HUES64 (cell line): ENCODE measurements around the gene CYP4A22.
"Not testable (repeated sequence)": the region's sequence is repeated elsewhere in the genome, so short reads cannot be mapped to it uniquely, and the experiment has no call there.

Source experiments
- H3K27ac ChIP-seq: 2 replicates; pipeline ENCODE4 v1.7.0; 2013; ENCODE audit warnings: low read depth, low read length, inconsistent platforms
- H3K27me3 ChIP-seq: 2 replicates; pipeline ENCODE4 v1.6.1; 2013; ENCODE audit warnings: mild to moderate bottlenecking, low read length; ENCODE audit not compliant: insufficient read depth
- H3K36me3 ChIP-seq: 2 replicates; pipeline ENCODE4 v1.6.1; 2013; ENCODE audit warnings: mild to moderate bottlenecking, low read length; ENCODE audit not compliant: insufficient read depth
- H3K4me1 ChIP-seq: 2 replicates; pipeline ENCODE4 v1.6.1; 2013; ENCODE audit warnings: mild to moderate bottlenecking, low read length, moderate library complexity; ENCODE audit not compliant: insufficient read depth
- H3K4me3 ChIP-seq: 2 replicates; pipeline ENCODE4 v1.5.1; 2013; ENCODE audit warnings: mild to moderate bottlenecking, low read length, moderate library complexity
- H3K9ac ChIP-seq: 2 replicates; pipeline ENCODE4 v1.6.1; 2013; ENCODE audit warnings: mild to moderate bottlenecking, low read depth, low read length
- H3K9me3 ChIP-seq: 2 replicates; pipeline ENCODE4 v1.6.1; 2013; ENCODE audit warnings: low read depth, low read length; ENCODE audit not compliant: insufficient read depth
- WGBS: fragments of 150-250, 120-280 bp; methylation state at CpG from one replicate; pipeline ENCODE4 v1.1.7; 2013; ENCODE audit warnings: missing lambda C conversion rate; 5-methylcytosine and 5-hydroxymethylcytosine counted together

Gene CYP4A22

DNA sequence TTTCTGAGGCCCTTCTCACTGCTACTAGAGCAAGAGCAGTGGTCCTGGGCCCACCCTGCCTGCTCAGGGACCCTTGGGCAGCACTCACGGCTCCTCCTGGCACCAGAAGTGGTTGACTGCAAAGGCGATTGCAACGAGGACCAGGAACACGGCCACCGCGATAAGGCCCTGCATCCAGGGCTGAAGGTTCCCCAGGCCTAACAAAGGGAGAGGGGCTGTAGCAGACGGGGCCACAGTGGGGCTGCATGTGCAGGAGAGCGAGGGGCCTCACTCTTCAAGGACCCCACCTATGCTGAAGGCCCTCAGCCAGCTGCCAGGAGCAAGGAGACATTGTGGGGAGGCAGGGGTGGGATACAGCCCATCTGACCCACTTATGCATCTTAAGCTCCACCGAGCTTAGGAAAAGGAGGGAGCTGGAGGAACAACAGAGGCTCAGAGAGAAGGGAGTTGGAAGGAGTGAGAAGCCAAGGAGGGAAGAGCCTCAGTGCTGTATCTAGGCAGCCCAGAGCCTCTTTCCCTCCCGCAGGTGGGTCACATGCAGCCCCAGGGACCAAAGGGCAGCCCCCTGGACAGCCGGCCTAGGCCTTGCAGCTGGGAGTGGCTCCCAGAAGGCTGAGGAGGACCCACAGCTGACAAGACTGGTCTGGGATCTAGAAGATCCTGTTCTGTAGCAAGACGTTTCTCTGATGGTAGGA, 50.1 kb downstream of the CYP4A22 start:
- 88% methylated on average over 12 of the region's 12 CpGs for WGBS
- H3K9me3 ChIP-seq, result no peaks in the 10 kb centered on the region
- H3K27ac ChIP-seq, result no peak overlapping the region
- no peaks in the 10 kb centered on the region for H3K36me3 ChIP-seq
- peaks cover 2% of the 10 kb centered on the region; the same call in 1 of the 2 replicates for H3K4me1 ChIP-seq
- H3K9ac ChIP-seq, result no peak overlapping the region
- no peak overlapping the region for H3K4me3 ChIP-seq
- H3K27me3 ChIP-seq, result no peaks in the 10 kb centered on the region; the same call in 1 of the 2 replicates

DNA sequence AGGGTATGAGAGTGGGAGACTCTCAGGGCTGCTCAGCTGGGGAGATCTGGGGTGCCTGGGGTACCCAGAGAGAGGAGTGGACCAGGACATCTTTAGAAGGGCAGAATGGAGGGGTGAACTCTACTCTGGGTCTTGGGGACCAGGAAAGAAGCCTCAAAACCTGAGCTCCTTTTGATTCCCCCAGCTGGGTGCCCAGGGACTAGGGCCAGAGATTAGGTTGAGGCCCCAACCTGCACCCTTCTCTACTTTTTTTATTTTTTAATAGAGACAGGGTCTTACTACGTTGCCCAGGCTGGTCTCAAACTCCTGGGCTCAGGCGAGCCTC, 50.6 kb downstream of the CYP4A22 start:
- H3K9me3 ChIP-seq, result no peaks in the 10 kb centered on the region
- H3K27me3 ChIP-seq, result no peaks in the 10 kb centered on the region; the same call in 1 of the 2 replicates
- peaks cover 6% of the 10 kb centered on the region; the same call in 1 of the 2 replicates for H3K4me1 ChIP-seq
- 87% methylated on average over 2 of the region's 2 CpGs for WGBS
- no peaks in the 10 kb centered on the region for H3K36me3 ChIP-seq
- H3K4me3 ChIP-seq, result no peak overlapping the region
- H3K9ac ChIP-seq, result no peak overlapping the region
- H3K27ac ChIP-seq, result no peak overlapping the region

GRCh38 chr1:47188791-47189785, 51.8 kb downstream of the CYP4A22 start:
- peaks cover 6% of the 10 kb centered on the region; the same call in 1 of the 2 replicates for H3K4me1 ChIP-seq
- WGBS, result 84% methylated on average over 7 of the region's 7 CpGs

DNA sequence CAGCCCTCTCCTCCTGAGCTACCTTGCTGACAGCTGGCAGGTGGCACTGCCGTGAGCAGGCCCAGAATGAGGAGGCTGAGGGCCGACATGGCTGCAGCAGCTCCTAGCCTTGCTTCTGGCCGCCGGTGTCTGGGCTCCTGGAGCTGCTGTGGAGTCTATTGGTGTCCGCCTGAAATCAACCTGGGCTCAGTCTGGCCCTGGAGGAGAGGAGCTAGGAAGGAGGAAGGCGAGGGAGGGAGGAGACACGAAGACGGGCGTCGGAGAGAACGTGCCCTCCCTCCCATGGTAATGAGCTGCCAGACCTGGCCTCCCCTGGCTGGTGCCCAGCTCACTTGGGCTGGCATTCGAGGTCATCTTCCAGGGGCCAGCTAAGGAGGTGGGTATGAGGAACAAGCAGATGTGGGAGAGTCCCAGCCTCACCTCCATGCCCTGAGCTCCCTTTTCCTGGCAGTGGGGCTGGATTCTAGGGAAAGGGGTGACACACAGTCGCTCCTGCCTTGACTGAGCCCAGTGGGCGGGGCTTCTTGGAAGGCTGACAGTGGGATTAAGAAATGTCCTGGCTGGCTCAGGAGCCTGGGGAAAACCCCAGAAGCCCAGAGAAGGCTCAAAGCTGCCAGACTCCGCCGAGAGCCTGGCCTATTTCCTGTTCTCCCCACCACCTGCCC, 52.7 kb downstream of the CYP4A22 start, which contains the start of gene PDZK1IP1:
Gene PDZK1IP1, minus strand, starts transcription at position 193 of the 665 bp plus-strand sequence. Its CDS starts 104 bp downstream, at position 89.
- Histone ChIP-seq H3K9ac (no peak within 1 kb of the TSS), H3K27ac (no peak within 1 kb of the TSS), H3K9me3 (no peaks in the 10 kb centered on the region), H3K27me3 (peaks cover 15% of the 10 kb centered on the region), H3K36me3 (no peaks in the 10 kb centered on the region), H3K4me3 (no peak within 1 kb of the TSS), H3K4me1 (peaks cover 6% of the 10 kb centered on the region; the same call in 1 of the 2 replicates)
- WGBS, result 69% methylated on average over 16 of the region's 16 CpGs

More at GRCh38 chr1:47188791-47189785, 51.8 kb downstream of the CYP4A22 start:
- Histone ChIP-seq H3K36me3 (no peaks in the 10 kb centered on the region), H3K4me3 (no peak overlapping the region), H3K27ac (no peak overlapping the region), H3K9ac (no peak overlapping the region), H3K27me3 (peaks cover 6% of the 10 kb centered on the region), H3K9me3 (no peaks in the 10 kb centered on the region)

- Histone ChIP-seq H3K4me3 (no peak overlapping the region), H3K9ac (no peak overlapping the region), H3K36me3 (no peaks in the 10 kb centered on the region), H3K4me1 (peaks cover 6% of the 10 kb centered on the region; the same call in 1 of the 2 replicates), H3K27me3 (peaks cover 18% of the 10 kb centered on the region), H3K9me3 (no peaks in the 10 kb centered on the region), H3K27ac (no peak overlapping the region)
- 86% methylated on average over 5 of the region's 5 CpGs for WGBS
Measured at GRCh38 chr1:47190509-47190855, 53.2 kb downstream of the CYP4A22 start.

GRCh38 chr1:47190857-47191256, 53.6 kb downstream of the CYP4A22 start:
- H3K9ac ChIP-seq, result no peak overlapping the region
- H3K36me3 ChIP-seq, result no peaks in the 10 kb centered on the region
- WGBS, result 90% methylated on average over 6 of the region's 6 CpGs
- H3K4me3 ChIP-seq, result no peak overlapping the region
- H3K9me3 ChIP-seq, result no peaks in the 10 kb centered on the region
- peaks cover 6% of the 10 kb centered on the region; the same call in 1 of the 2 replicates for H3K4me1 ChIP-seq
- H3K27ac ChIP-seq, result no peak overlapping the region
- peaks cover 18% of the 10 kb centered on the region for H3K27me3 ChIP-seq

GRCh38 chr1:47191940-47192457, 54.8 kb downstream of the CYP4A22 start:
- Histone ChIP-seq H3K27me3 (peaks cover 18% of the 10 kb centered on the region), H3K4me3 (no peak overlapping the region), H3K36me3 (no peaks in the 10 kb centered on the region), H3K27ac (no peak overlapping the region), H3K4me1 (peaks cover 6% of the 10 kb centered on the region; the same call in 1 of the 2 replicates), H3K9me3 (no peaks in the 10 kb centered on the region), H3K9ac (no peak overlapping the region)
- WGBS, result 96% methylated on average over 4 of the region's 4 CpGs

- H3K27me3 ChIP-seq, result peaks cover 18% of the 10 kb centered on the region
- 10% methylated on average over 10 of the region's 10 CpGs for WGBS
- no peaks in the 10 kb centered on the region for H3K36me3 ChIP-seq
- peaks cover 6% of the 10 kb centered on the region; the same call in 1 of the 2 replicates for H3K4me1 ChIP-seq
- no peaks in the 10 kb centered on the region for H3K9me3 ChIP-seq
- no peak overlapping the region for H3K27ac ChIP-seq
- no peak overlapping the region for H3K4me3 ChIP-seq
- no peak overlapping the region for H3K9ac ChIP-seq
Measured at GRCh38 chr1:47192458-47193384, 55.5 kb downstream of the CYP4A22 start.

- H3K9ac ChIP-seq, H3K27ac ChIP-seq, H3K4me1 ChIP-seq, H3K9me3 ChIP-seq, H3K36me3 ChIP-seq, H3K4me3 ChIP-seq: not testable (repeated sequence)
- 83% methylated on average over 10 of the region's 10 CpGs for WGBS
- H3K27me3 ChIP-seq, result peaks cover 22% of the 10 kb centered on the region
Measured at GRCh38 chr1:47193496-47193895, 56.3 kb downstream of the CYP4A22 start.

- Histone ChIP-seq H3K9ac (no peak overlapping the region), H3K9me3 (no peaks in the 10 kb centered on the region), H3K27ac (no peak overlapping the region), H3K36me3 (no peaks in the 10 kb centered on the region), H3K4me1 (peaks cover 6% of the 10 kb centered on the region; the same call in 1 of the 2 replicates), H3K27me3 (peaks cover 28% of the 10 kb centered on the region), H3K4me3 (no peak overlapping the region)
Measured at GRCh38 chr1:47194311-47194710, 57.1 kb downstream of the CYP4A22 start.
